GM23338 (cell line): ENCODE measurements around the gene GKN2. TPM values are rescaled to one million over a fixed set of nuclear protein-coding genes. Genes with fewer than 3 reads are reported as not detected.

Experiments
- ATAC-seq: fragments of 200-7000 bp; cut with Tn5 transposase; 3 replicates; pipeline ENCODE4 v1.9.1; 2020
- DNase-seq: peaks from one replicate; pipeline ENCODE4 v3.0.0-alpha.2; 2015; ENCODE audit warnings: low spot score
- H2AFZ ChIP-seq: fragments of 200-600 bp; sonication (generic); 2 replicates; pipeline ENCODE4 v1.8.0; 2016; ENCODE audit warnings: antibody characterized with exemption, mild to moderate bottlenecking, moderate library complexity
- H3F3A ChIP-seq: fragments of 200-600 bp; sonication (generic); replicated peaks from 2 replicates; pipeline ENCODE4 v1.8.0; 2017; ENCODE audit warnings: antibody characterized with exemption, mixed run types, low read depth
- H3K27ac ChIP-seq: fragments of 200-600 bp; sonication (generic); 2 replicates; pipeline ENCODE4 v1.6.1; 2016; ENCODE audit warnings: low read depth
- H3K27me3 ChIP-seq: fragments of 200-600 bp; sonication (generic); 2 replicates; pipeline ENCODE4 v1.8.0; 2016; ENCODE audit warnings: mild to moderate bottlenecking, mixed run types, moderate library complexity; ENCODE audit not compliant: insufficient read depth
- H3K36me3 ChIP-seq: fragments of 200-600 bp; sonication (generic); 2 replicates; pipeline ENCODE4 v1.8.0; 2016; ENCODE audit warnings: mild to moderate bottlenecking; ENCODE audit not compliant: insufficient read depth
- H3K4me1 ChIP-seq: fragments of 200-600 bp; sonication (generic); 2 replicates; pipeline ENCODE4 v1.8.0; 2016; ENCODE audit warnings: mild to moderate bottlenecking, moderate library complexity; ENCODE audit not compliant: insufficient read depth
- H3K4me2 ChIP-seq: fragments of 200-600 bp; sonication (generic); 2 replicates; pipeline ENCODE4 v1.7.1; 2017; ENCODE audit warnings: mixed run types
- H3K4me3 ChIP-seq: fragments of 200-600 bp; sonication (generic); 2 replicates; pipeline ENCODE4 v1.6.1; 2016; ENCODE audit warnings: mixed run types
- H3K79me2 ChIP-seq: fragments of 200-600 bp; sonication (generic); replicated peaks from 2 replicates; pipeline ENCODE4 v1.8.0; 2017; ENCODE audit warnings: mild to moderate bottlenecking; ENCODE audit not compliant: insufficient read depth
- H3K9me2 ChIP-seq: fragments of 200-600 bp; sonication (generic); 2 replicates; pipeline ENCODE4 v1.8.0; 2017; ENCODE audit not compliant: insufficient read depth
- H4K20me1 ChIP-seq: fragments of 200-600 bp; sonication (generic); replicated peaks from 2 replicates; pipeline ENCODE4 v1.8.0; 2017; ENCODE audit warnings: mild to moderate bottlenecking; ENCODE audit not compliant: insufficient read depth
- H3K27ac Mint-ChIP-seq: 2 replicates; pipeline ENCODE4 v1.8.0; 2020; ENCODE audit warnings: inconsistent platforms, mild to moderate bottlenecking, moderate library complexity, mixed read lengths
- H3K27me3 Mint-ChIP-seq: 3 replicates; pipeline ENCODE4 v1.8.0; 2022; ENCODE audit warnings: low read depth, mild to moderate bottlenecking, moderate library complexity, mixed read lengths, inconsistent platforms; ENCODE audit not compliant: insufficient read depth, poor library complexity
- H3K36me3 Mint-ChIP-seq: 3 replicates; pipeline ENCODE4 v1.8.0; 2021; ENCODE audit warnings: low read depth, mild to moderate bottlenecking, inconsistent platforms, moderate library complexity, mixed read lengths
- H3K4me1 Mint-ChIP-seq: 3 replicates; pipeline ENCODE4 v1.8.0; 2020; ENCODE audit warnings: mild to moderate bottlenecking, inconsistent platforms, mixed read lengths
- H3K4me3 Mint-ChIP-seq: 3 replicates; pipeline ENCODE4 v1.8.0; 2021; ENCODE audit warnings: moderate library complexity, mild to moderate bottlenecking, inconsistent platforms, mixed read lengths
- H3K9me3 Mint-ChIP-seq: 3 replicates; pipeline ENCODE4 v1.8.0; 2020; ENCODE audit warnings: moderate library complexity, mild to moderate bottlenecking, inconsistent platforms, mixed read lengths
- CREB1 ChIP-seq: fragments of 250-450 bp; sonication (Bioruptor Pico); IDR thresholded peaks from 2 replicates; pipeline ENCODE4 v1.5.0; 2020; ENCODE audit warnings: low read depth, mild to moderate bottlenecking, moderate library complexity
- EZH2 ChIP-seq: fragments of 200-600 bp; sonication (generic); IDR thresholded peaks from one replicate; pipeline ENCODE4 v1.8.0; 2017; ENCODE audit warnings: antibody characterized with exemption, mild to moderate bottlenecking, low read depth; ENCODE audit not compliant: unreplicated experiment
- EZH2phosphoT487 ChIP-seq: fragments of 200-600 bp; sonication (generic); IDR thresholded peaks from one replicate; pipeline ENCODE4 v1.8.1; 2018; ENCODE audit warnings: antibody characterized with exemption; ENCODE audit not compliant: unreplicated experiment
- JUNB ChIP-seq: IDR thresholded peaks from one replicate; pipeline ENCODE4 v1.6.1; 2016; ENCODE audit warnings: antibody characterized with exemption; ENCODE audit not compliant: unreplicated experiment
- POLR2AphosphoS5 ChIP-seq: IDR thresholded peaks from 2 replicates; pipeline ENCODE4 v1.6.1; 2016; ENCODE audit warnings: antibody characterized with exemption, low read depth
- STAT1 ChIP-seq: IDR thresholded peaks from one replicate; pipeline ENCODE4 v1.6.1; 2016; ENCODE audit warnings: antibody characterized with exemption; ENCODE audit not compliant: unreplicated experiment
- ZNF114 ChIP-seq: fragments of 250-450 bp; sonication (Bioruptor Pico); IDR thresholded peaks from 2 replicates; pipeline ENCODE4 v1.5.0; 2020; ENCODE audit warnings: mild to moderate bottlenecking, moderate library complexity
- ZNF331 ChIP-seq: fragments of 250-450 bp; sonication (Bioruptor Pico); IDR thresholded peaks from 2 replicates; pipeline ENCODE4 v1.5.0; 2020; ENCODE audit warnings: low read depth, mild to moderate bottlenecking, moderate library complexity
- polyA plus RNA-seq: library from polyadenylated mRNA; unstranded; fragments of >200 nt; fragmentation: Nextera tagmentation; extraction: Ambion mirVana; gene quantifications from 2 replicates; pipeline ENCODE4 v1.2.1, GENCODE V29; 2016
- total RNA-seq: library from RNA; depleted of rRNA; stranded (reverse); fragments of >200 nt; shearing (Covaris generic); gene quantifications from 2 replicates; pipeline ENCODE4 v1.2.3, GENCODE V29; 2014
- TF ChIP-seq, protein P1 (sequence below), 2 experiments: fragments of 200-600 bp in 1 of 2; sonication (generic) in 1 of 2; conservative IDR thresholded peaks; 2 replicates each; pipeline versions ENCODE4 v1.5.1 to v1.6.1; 2016 to 2017; ENCODE audit warnings: antibody characterized with exemption in 2 of 2, low read depth in 2 of 2, mild to moderate bottlenecking in 2 of 2, moderate library complexity in 1 of 2
- TF ChIP-seq, protein P2 (sequence below): IDR thresholded peaks from one replicate; pipeline ENCODE4 v1.6.1; 2018; ENCODE audit warnings: antibody characterized with exemption; ENCODE audit not compliant: unreplicated experiment
- TF ChIP-seq, protein P3 (sequence below): fragments of 250-450 bp; sonication (Bioruptor Pico); IDR thresholded peaks from 2 replicates; pipeline ENCODE4 v1.5.0; 2020; ENCODE audit warnings: mild to moderate bottlenecking, moderate library complexity
- TF ChIP-seq, protein P4 (sequence below): IDR thresholded peaks from 2 replicates; pipeline ENCODE4 v1.6.1; 2016; ENCODE audit warnings: antibody characterized with exemption

GKN2 gene
- total and polyA plus RNA-seq, 2 experiments from 2014 or later: not detected

DNA sequence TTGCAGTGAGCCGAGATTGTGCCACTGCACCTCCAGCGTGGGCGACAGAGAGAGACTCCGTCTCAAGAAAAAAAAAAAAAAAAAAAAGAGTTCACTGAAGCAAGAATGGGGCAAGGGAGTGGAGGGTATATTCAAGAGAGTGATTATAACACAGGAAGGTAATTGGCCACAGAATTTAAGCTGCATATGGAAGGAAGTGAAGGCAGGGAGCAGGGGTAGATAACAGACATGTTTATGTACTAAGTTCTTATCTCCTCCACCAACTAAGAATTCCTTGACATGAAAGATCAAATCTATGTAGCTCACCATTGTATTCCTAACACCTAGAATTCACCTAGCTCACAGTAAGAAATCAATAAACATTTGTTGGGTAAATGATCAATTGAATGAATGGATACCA lies 37.3 kb downstream of the GKN2 start:
- no peak for DNase-seq
- Histone ChIP-seq H3K36me3 (no peaks in the 10 kb centered on the region), H3K4me1 (peaks cover 14% of the 10 kb centered on the region), H3K4me2 (no peak overlapping the region), H2AFZ (no peak overlapping the region), H3K4me3 (no peak overlapping the region), H4K20me1 (no peaks in the 10 kb centered on the region), H3F3A (no peaks in the 10 kb centered on the region), H3K27me3 (no peaks in the 10 kb centered on the region), H3K9me2 (peaks cover 5% of the 10 kb centered on the region; the same call in 1 of the 2 replicates), H3K79me2 (no peaks in the 10 kb centered on the region), H3K27ac (no peak overlapping the region)
- Mint-ChIP-seq H3K36me3 (no peaks in the 10 kb centered on the region), H3K9me3 (no peaks in the 10 kb centered on the region), H3K27me3 (peaks cover 3% of the 10 kb centered on the region), H3K4me1 (peaks cover 2% of the 10 kb centered on the region), H3K4me3 (no peak overlapping the region), H3K27ac (no peak overlapping the region)
- TF ChIP-seq, protein P1, sequence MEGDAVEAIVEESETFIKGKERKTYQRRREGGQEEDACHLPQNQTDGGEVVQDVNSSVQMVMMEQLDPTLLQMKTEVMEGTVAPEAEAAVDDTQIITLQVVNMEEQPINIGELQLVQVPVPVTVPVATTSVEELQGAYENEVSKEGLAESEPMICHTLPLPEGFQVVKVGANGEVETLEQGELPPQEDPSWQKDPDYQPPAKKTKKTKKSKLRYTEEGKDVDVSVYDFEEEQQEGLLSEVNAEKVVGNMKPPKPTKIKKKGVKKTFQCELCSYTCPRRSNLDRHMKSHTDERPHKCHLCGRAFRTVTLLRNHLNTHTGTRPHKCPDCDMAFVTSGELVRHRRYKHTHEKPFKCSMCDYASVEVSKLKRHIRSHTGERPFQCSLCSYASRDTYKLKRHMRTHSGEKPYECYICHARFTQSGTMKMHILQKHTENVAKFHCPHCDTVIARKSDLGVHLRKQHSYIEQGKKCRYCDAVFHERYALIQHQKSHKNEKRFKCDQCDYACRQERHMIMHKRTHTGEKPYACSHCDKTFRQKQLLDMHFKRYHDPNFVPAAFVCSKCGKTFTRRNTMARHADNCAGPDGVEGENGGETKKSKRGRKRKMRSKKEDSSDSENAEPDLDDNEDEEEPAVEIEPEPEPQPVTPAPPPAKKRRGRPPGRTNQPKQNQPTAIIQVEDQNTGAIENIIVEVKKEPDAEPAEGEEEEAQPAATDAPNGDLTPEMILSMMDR (conservative IDR thresholded peaks at IDR 0.05; ENCODE audit: low read depth in 2 of 2): no peak
- TF ChIP-seq CREB1 (CRISPR knock-in tag): no peak
- TF ChIP-seq JUNB: no peak
- TF ChIP-seq, protein P2, sequence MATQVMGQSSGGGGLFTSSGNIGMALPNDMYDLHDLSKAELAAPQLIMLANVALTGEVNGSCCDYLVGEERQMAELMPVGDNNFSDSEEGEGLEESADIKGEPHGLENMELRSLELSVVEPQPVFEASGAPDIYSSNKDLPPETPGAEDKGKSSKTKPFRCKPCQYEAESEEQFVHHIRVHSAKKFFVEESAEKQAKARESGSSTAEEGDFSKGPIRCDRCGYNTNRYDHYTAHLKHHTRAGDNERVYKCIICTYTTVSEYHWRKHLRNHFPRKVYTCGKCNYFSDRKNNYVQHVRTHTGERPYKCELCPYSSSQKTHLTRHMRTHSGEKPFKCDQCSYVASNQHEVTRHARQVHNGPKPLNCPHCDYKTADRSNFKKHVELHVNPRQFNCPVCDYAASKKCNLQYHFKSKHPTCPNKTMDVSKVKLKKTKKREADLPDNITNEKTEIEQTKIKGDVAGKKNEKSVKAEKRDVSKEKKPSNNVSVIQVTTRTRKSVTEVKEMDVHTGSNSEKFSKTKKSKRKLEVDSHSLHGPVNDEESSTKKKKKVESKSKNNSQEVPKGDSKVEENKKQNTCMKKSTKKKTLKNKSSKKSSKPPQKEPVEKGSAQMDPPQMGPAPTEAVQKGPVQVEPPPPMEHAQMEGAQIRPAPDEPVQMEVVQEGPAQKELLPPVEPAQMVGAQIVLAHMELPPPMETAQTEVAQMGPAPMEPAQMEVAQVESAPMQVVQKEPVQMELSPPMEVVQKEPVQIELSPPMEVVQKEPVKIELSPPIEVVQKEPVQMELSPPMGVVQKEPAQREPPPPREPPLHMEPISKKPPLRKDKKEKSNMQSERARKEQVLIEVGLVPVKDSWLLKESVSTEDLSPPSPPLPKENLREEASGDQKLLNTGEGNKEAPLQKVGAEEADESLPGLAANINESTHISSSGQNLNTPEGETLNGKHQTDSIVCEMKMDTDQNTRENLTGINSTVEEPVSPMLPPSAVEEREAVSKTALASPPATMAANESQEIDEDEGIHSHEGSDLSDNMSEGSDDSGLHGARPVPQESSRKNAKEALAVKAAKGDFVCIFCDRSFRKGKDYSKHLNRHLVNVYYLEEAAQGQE: no peak
- no peak for TF ChIP-seq EZH2phosphoT487
- TF ChIP-seq, protein P3, sequence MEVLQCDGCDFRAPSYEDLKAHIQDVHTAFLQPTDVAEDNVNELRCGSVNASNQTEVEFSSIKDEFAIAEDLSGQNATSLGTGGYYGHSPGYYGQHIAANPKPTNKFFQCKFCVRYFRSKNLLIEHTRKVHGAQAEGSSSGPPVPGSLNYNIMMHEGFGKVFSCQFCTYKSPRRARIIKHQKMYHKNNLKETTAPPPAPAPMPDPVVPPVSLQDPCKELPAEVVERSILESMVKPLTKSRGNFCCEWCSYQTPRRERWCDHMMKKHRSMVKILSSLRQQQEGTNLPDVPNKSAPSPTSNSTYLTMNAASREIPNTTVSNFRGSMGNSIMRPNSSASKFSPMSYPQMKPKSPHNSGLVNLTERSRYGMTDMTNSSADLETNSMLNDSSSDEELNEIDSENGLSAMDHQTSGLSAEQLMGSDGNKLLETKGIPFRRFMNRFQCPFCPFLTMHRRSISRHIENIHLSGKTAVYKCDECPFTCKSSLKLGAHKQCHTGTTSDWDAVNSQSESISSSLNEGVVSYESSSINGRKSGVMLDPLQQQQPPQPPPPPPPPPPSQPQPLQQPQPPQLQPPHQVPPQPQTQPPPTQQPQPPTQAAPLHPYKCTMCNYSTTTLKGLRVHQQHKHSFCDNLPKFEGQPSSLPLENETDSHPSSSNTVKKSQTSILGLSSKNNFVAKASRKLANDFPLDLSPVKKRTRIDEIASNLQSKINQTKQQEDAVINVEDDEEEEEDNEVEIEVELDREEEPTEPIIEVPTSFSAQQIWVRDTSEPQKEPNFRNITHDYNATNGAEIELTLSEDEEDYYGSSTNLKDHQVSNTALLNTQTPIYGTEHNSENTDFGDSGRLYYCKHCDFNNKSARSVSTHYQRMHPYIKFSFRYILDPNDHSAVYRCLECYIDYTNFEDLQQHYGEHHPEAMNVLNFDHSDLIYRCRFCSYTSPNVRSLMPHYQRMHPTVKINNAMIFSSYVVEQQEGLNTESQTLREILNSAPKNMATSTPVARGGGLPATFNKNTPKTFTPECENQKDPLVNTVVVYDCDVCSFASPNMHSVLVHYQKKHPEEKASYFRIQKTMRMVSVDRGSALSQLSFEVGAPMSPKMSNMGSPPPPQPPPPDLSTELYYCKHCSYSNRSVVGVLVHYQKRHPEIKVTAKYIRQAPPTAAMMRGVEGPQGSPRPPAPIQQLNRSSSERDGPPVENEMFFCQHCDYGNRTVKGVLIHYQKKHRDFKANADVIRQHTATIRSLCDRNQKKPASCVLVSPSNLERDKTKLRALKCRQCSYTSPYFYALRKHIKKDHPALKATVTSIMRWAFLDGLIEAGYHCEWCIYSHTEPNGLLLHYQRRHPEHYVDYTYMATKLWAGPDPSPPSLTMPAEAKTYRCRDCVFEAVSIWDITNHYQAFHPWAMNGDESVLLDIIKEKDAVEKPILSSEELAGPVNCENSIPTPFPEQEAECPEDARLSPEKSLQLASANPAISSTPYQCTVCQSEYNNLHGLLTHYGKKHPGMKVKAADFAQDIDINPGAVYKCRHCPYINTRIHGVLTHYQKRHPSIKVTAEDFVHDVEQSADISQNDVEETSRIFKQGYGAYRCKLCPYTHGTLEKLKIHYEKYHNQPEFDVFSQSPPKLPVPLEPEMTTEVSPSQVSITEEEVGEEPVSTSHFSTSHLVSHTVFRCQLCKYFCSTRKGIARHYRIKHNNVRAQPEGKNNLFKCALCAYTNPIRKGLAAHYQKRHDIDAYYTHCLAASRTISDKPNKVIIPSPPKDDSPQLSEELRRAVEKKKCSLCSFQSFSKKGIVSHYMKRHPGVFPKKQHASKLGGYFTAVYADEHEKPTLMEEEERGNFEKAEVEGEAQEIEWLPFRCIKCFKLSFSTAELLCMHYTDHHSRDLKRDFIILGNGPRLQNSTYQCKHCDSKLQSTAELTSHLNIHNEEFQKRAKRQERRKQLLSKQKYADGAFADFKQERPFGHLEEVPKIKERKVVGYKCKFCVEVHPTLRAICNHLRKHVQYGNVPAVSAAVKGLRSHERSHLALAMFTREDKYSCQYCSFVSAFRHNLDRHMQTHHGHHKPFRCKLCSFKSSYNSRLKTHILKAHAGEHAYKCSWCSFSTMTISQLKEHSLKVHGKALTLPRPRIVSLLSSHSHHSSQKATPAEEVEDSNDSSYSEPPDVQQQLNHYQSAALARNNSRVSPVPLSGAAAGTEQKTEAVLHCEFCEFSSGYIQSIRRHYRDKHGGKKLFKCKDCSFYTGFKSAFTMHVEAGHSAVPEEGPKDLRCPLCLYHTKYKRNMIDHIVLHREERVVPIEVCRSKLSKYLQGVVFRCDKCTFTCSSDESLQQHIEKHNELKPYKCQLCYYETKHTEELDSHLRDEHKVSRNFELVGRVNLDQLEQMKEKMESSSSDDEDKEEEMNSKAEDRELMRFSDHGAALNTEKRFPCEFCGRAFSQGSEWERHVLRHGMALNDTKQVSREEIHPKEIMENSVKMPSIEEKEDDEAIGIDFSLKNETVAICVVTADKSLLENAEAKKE (CRISPR knock-in tag): no peak
- TF ChIP-seq POLR2AphosphoS5: no peak
- TF ChIP-seq EZH2: no peak
- no peak for TF ChIP-seq STAT1
- no peak for TF ChIP-seq ZNF114
- TF ChIP-seq ZNF331: no peak
- TF ChIP-seq, protein P4, sequence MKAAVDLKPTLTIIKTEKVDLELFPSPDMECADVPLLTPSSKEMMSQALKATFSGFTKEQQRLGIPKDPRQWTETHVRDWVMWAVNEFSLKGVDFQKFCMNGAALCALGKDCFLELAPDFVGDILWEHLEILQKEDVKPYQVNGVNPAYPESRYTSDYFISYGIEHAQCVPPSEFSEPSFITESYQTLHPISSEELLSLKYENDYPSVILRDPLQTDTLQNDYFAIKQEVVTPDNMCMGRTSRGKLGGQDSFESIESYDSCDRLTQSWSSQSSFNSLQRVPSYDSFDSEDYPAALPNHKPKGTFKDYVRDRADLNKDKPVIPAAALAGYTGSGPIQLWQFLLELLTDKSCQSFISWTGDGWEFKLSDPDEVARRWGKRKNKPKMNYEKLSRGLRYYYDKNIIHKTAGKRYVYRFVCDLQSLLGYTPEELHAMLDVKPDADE: no peak
- no peak for ATAC-seq
